ENCODE results near the gene KIFBP. TPM values are rescaled to one million over a fixed set of nuclear protein-coding genes. Genes with fewer than 3 reads are reported as not detected.

The KIFBP gene
- total and polyA plus RNA-seq, 2 of the 13 experiments (the other 11 are each of a cell fraction or from before 2014, with no cell fraction given) = 13.0 to 21.9 TPM

DNA sequence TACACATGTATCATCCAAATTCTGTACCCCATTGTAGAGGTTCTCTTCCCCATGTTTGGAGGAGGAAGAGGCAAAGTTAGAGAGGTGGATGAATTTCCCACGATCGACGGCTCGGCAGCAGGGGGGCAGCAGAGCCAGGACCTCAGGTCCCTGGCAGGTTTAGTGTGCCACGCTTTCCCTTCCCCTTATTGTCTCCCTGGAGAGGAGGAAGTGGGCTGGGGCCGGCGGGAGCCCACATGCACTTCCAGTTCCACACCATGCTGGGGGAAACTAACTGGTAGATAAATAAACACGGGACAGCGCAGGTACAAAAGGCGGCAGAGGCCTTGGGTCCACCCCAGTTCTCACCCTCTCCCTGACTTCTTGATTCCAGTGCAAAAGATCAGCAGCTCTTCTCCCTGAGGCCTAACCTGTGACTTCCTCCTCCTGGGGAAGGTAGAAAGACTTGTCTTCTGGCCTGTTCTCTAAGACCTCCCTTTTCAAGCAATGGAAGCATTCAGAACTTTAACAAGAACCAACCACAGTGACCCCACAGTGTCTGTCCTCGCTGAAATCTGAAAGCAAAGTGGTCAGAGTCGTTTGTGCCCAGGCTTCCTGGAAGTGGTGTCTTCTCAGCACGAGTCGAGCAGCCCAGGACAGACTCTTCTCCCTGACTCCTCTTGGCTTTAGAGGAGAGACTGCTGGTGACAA, 68.8 kb downstream of the KIFBP start:
- CTCF ChIA-PET (ENCODE audit: low intra/inter-chr PET ratio, low total read pairs) = no interaction called here
- ATAC-seq = peak; percentile 58
- H3K27ac ChIP-seq (ENCODE audit: extremely low read length, insufficient read depth, low read length) = no peak overlapping the region
- TF ChIP-seq, protein P1, sequence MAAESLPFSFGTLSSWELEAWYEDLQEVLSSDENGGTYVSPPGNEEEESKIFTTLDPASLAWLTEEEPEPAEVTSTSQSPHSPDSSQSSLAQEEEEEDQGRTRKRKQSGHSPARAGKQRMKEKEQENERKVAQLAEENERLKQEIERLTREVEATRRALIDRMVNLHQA (CRISPR knock-in tag; IDR thresholded peaks at IDR 0.05) = no peak
- TF ChIP-seq, protein P2, sequence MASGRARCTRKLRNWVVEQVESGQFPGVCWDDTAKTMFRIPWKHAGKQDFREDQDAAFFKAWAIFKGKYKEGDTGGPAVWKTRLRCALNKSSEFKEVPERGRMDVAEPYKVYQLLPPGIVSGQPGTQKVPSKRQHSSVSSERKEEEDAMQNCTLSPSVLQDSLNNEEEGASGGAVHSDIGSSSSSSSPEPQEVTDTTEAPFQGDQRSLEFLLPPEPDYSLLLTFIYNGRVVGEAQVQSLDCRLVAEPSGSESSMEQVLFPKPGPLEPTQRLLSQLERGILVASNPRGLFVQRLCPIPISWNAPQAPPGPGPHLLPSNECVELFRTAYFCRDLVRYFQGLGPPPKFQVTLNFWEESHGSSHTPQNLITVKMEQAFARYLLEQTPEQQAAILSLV (CRISPR knock-in tag; IDR thresholded peaks at IDR 0.05; ENCODE audit: borderline replicate concordance) = no peak; the same call in 1 of the 2 replicates
- TF ChIP-seq SP140L (CRISPR knock-in tag; IDR thresholded peaks at IDR 0.05; ENCODE audit: borderline replicate concordance) (no peak), ZNF329 (CRISPR knock-in tag; IDR thresholded peaks at IDR 0.05; ENCODE audit: low read depth) (no peak), NFKB2 (CRISPR knock-in tag; IDR thresholded peaks at IDR 0.05; ENCODE audit: borderline replicate concordance) (peak; percentile 26; the same call in 1 of the 2 replicates), CEBPB (IDR thresholded peaks at IDR 0.05; ENCODE audit: borderline replicate concordance, low read depth, low read length) (no peak), PHF20 (CRISPR knock-in tag; IDR thresholded peaks at IDR 0.05) (peak; percentile 45; the same call in 1 of the 2 replicates), ZFP36L1 (CRISPR knock-in tag; IDR thresholded peaks at IDR 0.05) (0 out of 2 replicates have a peak, but pooled peaks have one; percentile 43), ZNF17 (CRISPR knock-in tag; IDR thresholded peaks at IDR 0.05) (no peak), ZNF607 (CRISPR knock-in tag; IDR thresholded peaks at IDR 0.05; ENCODE audit: borderline replicate concordance) (no peak), ELF3 (CRISPR knock-in tag; IDR thresholded peaks at IDR 0.05) (peak; percentile 40; the same call in 1 of the 2 replicates), ZIK1 (CRISPR knock-in tag; IDR thresholded peaks at IDR 0.05; ENCODE audit: borderline replicate concordance, low read depth) (no peak), ZFY (CRISPR knock-in tag; IDR thresholded peaks at IDR 0.05) (peak; percentile 51; the same call in 1 of the 2 replicates), POLR2G (IDR thresholded peaks at IDR 0.05; ENCODE audit: low read depth, low read length) (peak; percentile 38; the same call in 1 of the 2 replicates), ZNF251 (CRISPR knock-in tag; IDR thresholded peaks at IDR 0.05) (no peak), ZSCAN12 (CRISPR knock-in tag; IDR thresholded peaks at IDR 0.05) (no peak)
- TF ChIP-seq, protein P3, sequence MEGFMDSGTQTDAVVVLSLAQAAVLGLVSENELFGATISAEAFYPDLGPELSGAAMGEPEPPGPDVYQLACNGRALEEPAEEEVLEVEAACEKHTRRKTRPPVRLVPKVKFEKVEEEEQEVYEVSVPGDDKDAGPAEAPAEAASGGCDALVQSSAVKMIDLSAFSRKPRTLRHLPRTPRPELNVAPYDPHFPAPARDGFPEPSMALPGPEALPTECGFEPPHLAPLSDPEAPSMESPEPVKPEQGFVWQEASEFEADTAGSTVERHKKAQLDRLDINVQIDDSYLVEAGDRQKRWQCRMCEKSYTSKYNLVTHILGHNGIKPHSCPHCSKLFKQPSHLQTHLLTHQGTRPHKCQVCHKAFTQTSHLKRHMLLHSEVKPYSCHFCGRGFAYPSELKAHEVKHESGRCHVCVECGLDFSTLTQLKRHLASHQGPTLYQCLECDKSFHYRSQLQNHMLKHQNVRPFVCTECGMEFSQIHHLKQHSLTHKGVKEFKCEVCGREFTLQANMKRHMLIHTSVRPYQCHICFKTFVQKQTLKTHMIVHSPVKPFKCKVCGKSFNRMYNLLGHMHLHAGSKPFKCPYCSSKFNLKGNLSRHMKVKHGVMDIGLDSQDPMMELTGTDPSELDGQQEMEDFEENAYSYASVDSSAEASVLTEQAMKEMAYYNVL (CRISPR knock-in tag; IDR thresholded peaks at IDR 0.05; ENCODE audit: borderline replicate concordance) = 0 out of 2 replicates have a peak, but pooled peaks have one; percentile 5
- TF ChIP-seq, protein P4, sequence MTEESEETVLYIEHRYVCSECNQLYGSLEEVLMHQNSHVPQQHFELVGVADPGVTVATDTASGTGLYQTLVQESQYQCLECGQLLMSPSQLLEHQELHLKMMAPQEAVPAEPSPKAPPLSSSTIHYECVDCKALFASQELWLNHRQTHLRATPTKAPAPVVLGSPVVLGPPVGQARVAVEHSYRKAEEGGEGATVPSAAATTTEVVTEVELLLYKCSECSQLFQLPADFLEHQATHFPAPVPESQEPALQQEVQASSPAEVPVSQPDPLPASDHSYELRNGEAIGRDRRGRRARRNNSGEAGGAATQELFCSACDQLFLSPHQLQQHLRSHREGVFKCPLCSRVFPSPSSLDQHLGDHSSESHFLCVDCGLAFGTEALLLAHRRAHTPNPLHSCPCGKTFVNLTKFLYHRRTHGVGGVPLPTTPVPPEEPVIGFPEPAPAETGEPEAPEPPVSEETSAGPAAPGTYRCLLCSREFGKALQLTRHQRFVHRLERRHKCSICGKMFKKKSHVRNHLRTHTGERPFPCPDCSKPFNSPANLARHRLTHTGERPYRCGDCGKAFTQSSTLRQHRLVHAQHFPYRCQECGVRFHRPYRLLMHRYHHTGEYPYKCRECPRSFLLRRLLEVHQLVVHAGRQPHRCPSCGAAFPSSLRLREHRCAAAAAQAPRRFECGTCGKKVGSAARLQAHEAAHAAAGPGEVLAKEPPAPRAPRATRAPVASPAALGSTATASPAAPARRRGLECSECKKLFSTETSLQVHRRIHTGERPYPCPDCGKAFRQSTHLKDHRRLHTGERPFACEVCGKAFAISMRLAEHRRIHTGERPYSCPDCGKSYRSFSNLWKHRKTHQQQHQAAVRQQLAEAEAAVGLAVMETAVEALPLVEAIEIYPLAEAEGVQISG (CRISPR knock-in tag; IDR thresholded peaks at IDR 0.05) = 0 out of 2 replicates have a peak, but pooled peaks have one; percentile 29

More for the DNA sequence above, 68.8 kb downstream of the KIFBP start:
- no peaks in the 10 kb centered on the region for H3K9me3 ChIP-seq (ENCODE audit: low read length)
- H3K79me2 ChIP-seq (ENCODE audit: insufficient read depth, low read length) = no peaks in the 10 kb centered on the region
- BruUV-seq (replicated peaks) = no TSS peak
- intact Hi-C loops (cut with micrococcal nuclease; ENCODE audit: unreplicated experiment) (no loop called here), in situ Hi-C loops (cut with HindIII; ENCODE audit: extremely low pct_ligation_motif_present, low pct_unique_long_range_greater_than_20kb) (no loop called here)
- WGBS (ENCODE audit: low lambda C conversion rate) = 23% methylated on average over 9 of the region's 14 CpGs
- DNase-seq (ENCODE audit: low spot score) (peak; percentile 27), FAIRE-seq (peak; percentile 8)
- no peaks in the 10 kb centered on the region for H4K20me1 ChIP-seq (ENCODE audit: insufficient read depth, low read length)
- H3K9ac ChIP-seq (ENCODE audit: insufficient read depth, low read depth, low read length) = peak overlapping the region; percentile 33
- 0 out of 5 replicates have a peak, but pooled peaks cover 0 to 2% of the 10 kb centered on the region in 2 experiments for H3K27me3 ChIP-seq (ENCODE audit: control insufficient read depth in 1 of 2, insufficient read depth in 2 of 2, low read length in 2 of 2)
- H3K4me1 ChIP-seq (ENCODE audit: insufficient read depth, low read length) = peaks cover 49% of the 10 kb centered on the region
- POLR2A ChIA-PET = interaction anchor here (0.6 kb wide), 1 partner anchor 533 kb away, joined by 3 read pairs; no protein-coding TSS in a partner anchor
- peak overlapping the region; percentile 32 to 54 (median 36); a peak in 5 of 6 replicates for H3K4me3 ChIP-seq (replicated peaks in 1 of 3; ENCODE audit: insufficient read depth in 1 of 3, low read depth in 2 of 3, low read length in 3 of 3)
- peak overlapping the region; percentile 69 for H3K4me2 ChIP-seq (ENCODE audit: low read depth, low read length)
- H3K36me3 ChIP-seq (replicated peaks in 1 of 2; ENCODE audit: control insufficient read depth in 1 of 2, insufficient read depth in 2 of 2, low read length in 2 of 2) = no peaks in the 10 kb centered on the region
- peak overlapping the region; percentile 88 for H2AFZ ChIP-seq (ENCODE audit: low read length)
